Neural progenitor cell (in vitro differentiated cells): ENCODE results near the gene ADIG. TPM values are rescaled to one million over a fixed set of nuclear protein-coding genes. Genes with fewer than 3 reads are reported as not detected.

ENCODE experiments used
- DNase-seq: peaks from one replicate; pipeline ENCODE4 v3.0.0-alpha.2; 2016; ENCODE audit warnings: low spot score
- H2AFZ ChIP-seq: fragments of 200-600 bp; sonication (generic); replicated peaks from 2 replicates; pipeline ENCODE4 v1.6.1; 2016; ENCODE audit warnings: antibody characterized with exemption
- H3F3A ChIP-seq: fragments of 200-600 bp; sonication (generic); 2 replicates; pipeline ENCODE4 v1.6.1; 2016; ENCODE audit warnings: antibody characterized with exemption, low read depth
- H3K27ac ChIP-seq: fragments of 200-600 bp; sonication (generic); 2 replicates; pipeline ENCODE4 v1.5.1; 2016; ENCODE audit warnings: mild to moderate bottlenecking
- H3K27me3 ChIP-seq: fragments of 200-600 bp; sonication (generic); 2 replicates; pipeline ENCODE4 v1.6.1; 2016; ENCODE audit warnings: mild to moderate bottlenecking, moderate library complexity
- H3K36me3 ChIP-seq: fragments of 200-600 bp; sonication (generic); 2 replicates; pipeline ENCODE4 v1.5.1; 2016
- H3K4me1 ChIP-seq: fragments of 200-600 bp; sonication (generic); 2 replicates; pipeline ENCODE4 v1.6.1; 2016; ENCODE audit warnings: mixed run types
- H3K4me2 ChIP-seq: fragments of 200-600 bp; sonication (generic); 2 replicates; pipeline ENCODE4 v1.6.1; 2016
- H3K4me3 ChIP-seq: fragments of 200-600 bp; sonication (generic); 2 replicates; pipeline ENCODE4 v1.5.1; 2016
- H3K79me2 ChIP-seq: fragments of 200-600 bp; sonication (generic); 2 replicates; pipeline ENCODE4 v1.6.1; 2016; ENCODE audit warnings: low read depth
- H3K9ac ChIP-seq: fragments of 200-600 bp; sonication (generic); 2 replicates; pipeline ENCODE4 v1.6.1; 2016
- H3K9me3 ChIP-seq: fragments of 200-600 bp; sonication (generic); 2 replicates; pipeline ENCODE4 v1.5.1; 2016; ENCODE audit warnings: low read depth
- H4K20me1 ChIP-seq: fragments of 200-600 bp; sonication (generic); 2 replicates; pipeline ENCODE4 v1.6.1; 2016; ENCODE audit warnings: low read depth
- H3K27ac Mint-ChIP-seq: 3 replicates; pipeline ENCODE4 v1.8.0; 2021; ENCODE audit warnings: mixed read lengths
- H3K27me3 Mint-ChIP-seq: 2 replicates; pipeline ENCODE4 v1.8.0; 2022; ENCODE audit warnings: low read depth, mild to moderate bottlenecking, inconsistent platforms, moderate library complexity, mixed read lengths; ENCODE audit not compliant: insufficient read depth
- H3K36me3 Mint-ChIP-seq: 3 replicates; pipeline ENCODE4 v1.8.0; 2021; ENCODE audit warnings: mixed read lengths
- H3K4me1 Mint-ChIP-seq: 3 replicates; pipeline ENCODE4 v1.8.0; 2021; ENCODE audit warnings: mixed read lengths
- H3K4me3 Mint-ChIP-seq: 3 replicates; pipeline ENCODE4 v1.8.0; 2021; ENCODE audit warnings: mild to moderate bottlenecking, moderate library complexity, mixed read lengths
- H3K9me3 Mint-ChIP-seq: 3 replicates; pipeline ENCODE4 v1.8.0; 2020; ENCODE audit warnings: mixed read lengths
- CTCF ChIP-seq: fragments of 200-600 bp; sonication (generic); IDR thresholded peaks from 2 replicates; pipeline ENCODE4 v1.5.1; 2017; ENCODE audit warnings: antibody characterized with exemption, mild to moderate bottlenecking
- EZH2 ChIP-seq: fragments of 200-600 bp; sonication (generic); IDR thresholded peaks from 2 replicates; pipeline ENCODE4 v1.6.1; 2017; ENCODE audit warnings: antibody characterized with exemption, mild to moderate bottlenecking, moderate library complexity
- EZH2phosphoT487 ChIP-seq: fragments of 200-600 bp; sonication (generic); IDR thresholded peaks from 2 replicates; pipeline ENCODE4 v1.6.1; 2017; ENCODE audit warnings: antibody characterized with exemption
- total RNA-seq: library from RNA; depleted of rRNA; stranded (reverse); fragments of >200 nt; gene quantifications from 2 replicates; pipeline ENCODE4 v1.2.3, GENCODE V29; 2015; ENCODE audit warnings: low replicate concordance

Gene ADIG
- total RNA-seq, 1 donor from 2014 or later = not detected

- Histone ChIP-seq H3K27ac (no peak overlapping the region), H3K9ac (no peak overlapping the region), H4K20me1 (no peaks in the 10 kb centered on the region), H3K4me2 (no peak overlapping the region), H3K4me1 (no peaks in the 10 kb centered on the region), H2AFZ (no peak overlapping the region), H3K36me3 (peaks cover 20% of the 10 kb centered on the region), H3K4me3 (no peak overlapping the region), H3K9me3 (no peaks in the 10 kb centered on the region), H3K79me2 (no peaks in the 10 kb centered on the region), H3F3A (no peaks in the 10 kb centered on the region), H3K27me3 (no peaks in the 10 kb centered on the region)
- Mint-ChIP-seq H3K36me3 (peaks cover 10% of the 10 kb centered on the region), H3K4me1 (no peaks in the 10 kb centered on the region), H3K27ac (no peak overlapping the region), H3K27me3 (no peaks in the 10 kb centered on the region), H3K4me3 (no peak overlapping the region), H3K9me3 (no peaks in the 10 kb centered on the region)
- TF ChIP-seq CTCF = no peak
- no peak for TF ChIP-seq EZH2
- TF ChIP-seq EZH2phosphoT487 = no peak
- no peak for DNase-seq
Measured at GRCh38 chr20:38547288-38548085, 33.5 kb upstream of the ADIG start.

- H3K36me3 ChIP-seq = peaks cover 20% of the 10 kb centered on the region
Measured at GRCh38 chr20:38548356-38549083, 32.5 kb upstream of the ADIG start.

GRCh38 chr20:38550274-38550673 lies 30.7 kb upstream of the ADIG start:
- no peaks in the 10 kb centered on the region for H3K4me1 Mint-ChIP-seq
- H3K36me3 ChIP-seq = peaks cover 22% of the 10 kb centered on the region
- no peak overlapping the region for H3K4me2 ChIP-seq
- H3K4me3 ChIP-seq = no peak overlapping the region
- no peaks in the 10 kb centered on the region for H3K9me3 ChIP-seq
- no peak overlapping the region for H2AFZ ChIP-seq
- no peaks in the 10 kb centered on the region for H3K79me2 ChIP-seq
- H4K20me1 ChIP-seq = no peaks in the 10 kb centered on the region
- H3K4me1 ChIP-seq = no peaks in the 10 kb centered on the region
- no peak overlapping the region for H3K27ac Mint-ChIP-seq
- no peaks in the 10 kb centered on the region for H3K27me3 Mint-ChIP-seq
- no peak overlapping the region for H3K27ac ChIP-seq
- H3K9me3 Mint-ChIP-seq = no peaks in the 10 kb centered on the region
- no peak overlapping the region for H3K4me3 Mint-ChIP-seq
- peaks cover 9% of the 10 kb centered on the region for H3K36me3 Mint-ChIP-seq
- no peaks in the 10 kb centered on the region for H3K27me3 ChIP-seq
- TF ChIP-seq EZH2phosphoT487 = no peak
- TF ChIP-seq CTCF = peak; percentile 34
- DNase-seq = peak; percentile 4
- no peaks in the 10 kb centered on the region for H3F3A ChIP-seq
- H3K9ac ChIP-seq = no peak overlapping the region

More at GRCh38 chr20:38548356-38549083, 32.5 kb upstream of the ADIG start:
- Histone ChIP-seq H4K20me1 (no peaks in the 10 kb centered on the region), H3K79me2 (no peaks in the 10 kb centered on the region), H3K27ac (no peak overlapping the region), H3K9ac (no peak overlapping the region), H3K4me2 (no peak overlapping the region), H3K4me1 (no peaks in the 10 kb centered on the region), H3K9me3 (no peaks in the 10 kb centered on the region), H3K4me3 (no peak overlapping the region), H3K27me3 (no peaks in the 10 kb centered on the region), H2AFZ (no peak overlapping the region), H3F3A (no peaks in the 10 kb centered on the region)
- no peak for DNase-seq
- Mint-ChIP-seq H3K9me3 (no peaks in the 10 kb centered on the region), H3K27me3 (no peaks in the 10 kb centered on the region), H3K36me3 (peaks cover 5% of the 10 kb centered on the region), H3K4me1 (no peaks in the 10 kb centered on the region), H3K27ac (no peak overlapping the region), H3K4me3 (no peak overlapping the region)
- TF ChIP-seq EZH2 (no peak), EZH2phosphoT487 (no peak), CTCF (no peak)
